ENCODE data around the gene DGKB. TPM values are rescaled to one million over a fixed set of nuclear protein-coding genes. Genes with fewer than 3 reads are reported as not detected.

The DGKB gene
- total RNA-seq, 1 donor from 2014 or later: 0.32 TPM

DNA sequence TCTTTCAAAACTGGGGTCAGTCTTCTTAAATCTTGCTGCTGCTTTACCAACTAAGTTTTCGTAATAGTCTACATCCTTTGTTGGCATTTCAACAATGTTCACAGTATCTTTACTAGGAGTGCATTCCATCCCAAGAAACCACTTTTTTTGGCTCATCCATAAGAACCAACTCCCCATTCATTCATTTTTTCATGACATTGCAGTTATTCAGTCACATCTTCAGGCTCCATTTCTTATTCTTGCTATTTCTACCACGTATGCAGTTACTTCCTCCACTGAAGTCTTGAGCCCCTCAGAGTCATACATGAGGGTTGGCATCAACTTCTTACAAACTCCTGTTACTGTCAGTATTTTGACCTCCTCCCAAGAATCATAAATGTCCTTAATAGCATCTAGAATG is 392.3 kb downstream of the DGKB start:
- no peaks in the 10 kb centered on the region for H3K27me3 Mint-ChIP-seq (ENCODE audit: unreplicated experiment)
- H3K27ac Mint-ChIP-seq (ENCODE audit: unreplicated experiment): no peak overlapping the region
- peaks cover 4% of the 10 kb centered on the region for H3K4me1 Mint-ChIP-seq (ENCODE audit: unreplicated experiment)
- no peak overlapping the region for H3K4me3 Mint-ChIP-seq (ENCODE audit: unreplicated experiment)
- TF ChIP-seq, protein P1, sequence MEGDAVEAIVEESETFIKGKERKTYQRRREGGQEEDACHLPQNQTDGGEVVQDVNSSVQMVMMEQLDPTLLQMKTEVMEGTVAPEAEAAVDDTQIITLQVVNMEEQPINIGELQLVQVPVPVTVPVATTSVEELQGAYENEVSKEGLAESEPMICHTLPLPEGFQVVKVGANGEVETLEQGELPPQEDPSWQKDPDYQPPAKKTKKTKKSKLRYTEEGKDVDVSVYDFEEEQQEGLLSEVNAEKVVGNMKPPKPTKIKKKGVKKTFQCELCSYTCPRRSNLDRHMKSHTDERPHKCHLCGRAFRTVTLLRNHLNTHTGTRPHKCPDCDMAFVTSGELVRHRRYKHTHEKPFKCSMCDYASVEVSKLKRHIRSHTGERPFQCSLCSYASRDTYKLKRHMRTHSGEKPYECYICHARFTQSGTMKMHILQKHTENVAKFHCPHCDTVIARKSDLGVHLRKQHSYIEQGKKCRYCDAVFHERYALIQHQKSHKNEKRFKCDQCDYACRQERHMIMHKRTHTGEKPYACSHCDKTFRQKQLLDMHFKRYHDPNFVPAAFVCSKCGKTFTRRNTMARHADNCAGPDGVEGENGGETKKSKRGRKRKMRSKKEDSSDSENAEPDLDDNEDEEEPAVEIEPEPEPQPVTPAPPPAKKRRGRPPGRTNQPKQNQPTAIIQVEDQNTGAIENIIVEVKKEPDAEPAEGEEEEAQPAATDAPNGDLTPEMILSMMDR (IDR thresholded peaks at IDR 0.05): no peak
- no peak for DNase-seq (ENCODE audit: extremely low spot score, unreplicated experiment)
- H3K9me3 Mint-ChIP-seq (ENCODE audit: unreplicated experiment): peaks cover 10% of the 10 kb centered on the region
- peaks cover 4% of the 10 kb centered on the region for H3K36me3 Mint-ChIP-seq (ENCODE audit: unreplicated experiment)

DNA sequence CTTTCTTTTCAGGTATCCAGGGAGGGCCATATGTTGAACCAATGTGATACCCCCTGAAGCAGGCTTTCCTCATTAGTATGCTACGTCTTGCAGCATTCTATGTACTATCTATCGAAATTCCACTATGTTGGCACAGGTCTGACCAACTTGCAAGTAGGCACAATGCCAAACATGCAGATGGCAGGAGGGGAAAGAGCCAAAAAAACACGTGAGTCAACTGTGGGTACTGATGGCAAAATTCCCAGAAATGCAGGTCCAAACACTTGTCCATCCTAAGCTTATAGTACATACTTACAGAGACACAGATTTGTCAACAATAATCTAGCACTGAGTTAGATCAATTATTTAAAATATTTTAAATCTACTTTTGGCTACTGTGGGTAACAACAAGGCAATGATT is 394.9 kb downstream of the DGKB start:
- TF ChIP-seq, protein P1 (IDR thresholded peaks at IDR 0.05): no peak
- no peak for DNase-seq (ENCODE audit: extremely low spot score, unreplicated experiment)
- Mint-ChIP-seq H3K36me3 (ENCODE audit: unreplicated experiment) (peaks cover 4% of the 10 kb centered on the region), H3K9me3 (ENCODE audit: unreplicated experiment) (peaks cover 10% of the 10 kb centered on the region), H3K27me3 (ENCODE audit: unreplicated experiment) (no peaks in the 10 kb centered on the region), H3K4me1 (ENCODE audit: unreplicated experiment) (peaks cover 4% of the 10 kb centered on the region), H3K27ac (ENCODE audit: unreplicated experiment) (no peak overlapping the region), H3K4me3 (ENCODE audit: unreplicated experiment) (no peak overlapping the region)

- Mint-ChIP-seq H3K4me3 (ENCODE audit: unreplicated experiment) (no peak overlapping the region), H3K9me3 (ENCODE audit: unreplicated experiment) (peaks cover 17% of the 10 kb centered on the region), H3K36me3 (ENCODE audit: unreplicated experiment) (peaks cover 4% of the 10 kb centered on the region), H3K27ac (ENCODE audit: unreplicated experiment) (no peak overlapping the region), H3K27me3 (ENCODE audit: unreplicated experiment) (no peaks in the 10 kb centered on the region), H3K4me1 (ENCODE audit: unreplicated experiment) (peaks cover 4% of the 10 kb centered on the region)
- no peak for DNase-seq (ENCODE audit: extremely low spot score, unreplicated experiment)
- TF ChIP-seq, protein P1 (IDR thresholded peaks at IDR 0.05): no peak
Measured at GRCh38 chr7:14505906-14506305, 396.6 kb downstream of the DGKB start.

DNA sequence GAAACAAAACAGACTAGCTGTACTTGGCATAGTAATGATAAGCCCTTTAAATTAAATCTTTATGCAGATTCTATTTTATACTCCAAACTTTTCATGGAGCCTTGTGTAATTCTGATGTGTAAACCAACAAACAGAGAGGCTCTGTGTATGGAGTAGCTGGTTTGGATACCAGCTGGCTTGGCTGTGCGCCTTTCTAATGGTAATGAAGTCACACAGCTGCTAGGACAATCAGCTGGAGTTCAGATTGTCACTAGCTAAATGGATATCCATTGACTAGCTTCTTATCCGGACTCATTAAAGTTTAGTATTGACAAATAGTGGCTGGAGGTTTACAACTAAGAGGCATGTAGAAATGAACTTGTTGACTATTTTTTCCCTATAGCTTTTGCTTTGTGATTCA is 398.4 kb downstream of the DGKB start:
- H3K4me1 Mint-ChIP-seq (ENCODE audit: unreplicated experiment): peaks cover 4% of the 10 kb centered on the region
- H3K27me3 Mint-ChIP-seq (ENCODE audit: unreplicated experiment): no peaks in the 10 kb centered on the region
- peaks cover 7% of the 10 kb centered on the region for H3K9me3 Mint-ChIP-seq (ENCODE audit: unreplicated experiment)
- H3K36me3 Mint-ChIP-seq (ENCODE audit: unreplicated experiment): no peaks in the 10 kb centered on the region
- H3K4me3 Mint-ChIP-seq (ENCODE audit: unreplicated experiment): no peak overlapping the region
- DNase-seq (ENCODE audit: extremely low spot score, unreplicated experiment): no peak
- TF ChIP-seq, protein P1 (IDR thresholded peaks at IDR 0.05): no peak
- no peak overlapping the region for H3K27ac Mint-ChIP-seq (ENCODE audit: unreplicated experiment)

DNA sequence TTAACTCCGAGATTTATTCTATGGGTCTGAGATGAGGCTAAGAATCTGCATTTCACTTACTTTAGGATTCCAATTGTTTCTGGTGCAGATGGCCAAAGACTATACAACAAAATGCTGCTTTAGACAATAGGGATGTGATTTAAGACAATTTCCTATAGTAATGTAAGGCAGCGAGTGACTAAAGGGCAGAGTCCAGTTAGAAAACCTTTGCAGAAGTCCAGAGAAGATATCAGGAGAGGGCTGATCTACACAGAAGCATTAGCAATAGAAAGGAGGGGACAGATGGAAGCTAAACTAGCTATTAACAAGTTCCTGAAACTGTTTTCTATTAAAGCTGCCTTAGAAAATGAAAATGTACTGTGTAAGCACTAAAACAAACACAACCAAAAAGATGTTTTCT is 398.9 kb downstream of the DGKB start:
- H3K4me3 Mint-ChIP-seq (ENCODE audit: unreplicated experiment): no peak overlapping the region
- H3K27ac Mint-ChIP-seq (ENCODE audit: unreplicated experiment): no peak overlapping the region
- H3K4me1 Mint-ChIP-seq (ENCODE audit: unreplicated experiment): peaks cover 4% of the 10 kb centered on the region
- no peak for DNase-seq (ENCODE audit: extremely low spot score, unreplicated experiment)
- no peaks in the 10 kb centered on the region for H3K27me3 Mint-ChIP-seq (ENCODE audit: unreplicated experiment)
- TF ChIP-seq, protein P1 (IDR thresholded peaks at IDR 0.05): no peak
- peaks cover 7% of the 10 kb centered on the region for H3K9me3 Mint-ChIP-seq (ENCODE audit: unreplicated experiment)
- H3K36me3 Mint-ChIP-seq (ENCODE audit: unreplicated experiment): no peaks in the 10 kb centered on the region

Data from osteocyte (in vitro differentiated cells).